GM10266 (cell line): ENCODE results near the gene MYO10.

ENCODE experiments used
- DNase-seq: peaks from one replicate; pipeline ENCODE4 v3.0.0; 2012; ENCODE audit errors: extremely low spot score
- CTCF ChIP-seq: IDR thresholded peaks from 2 replicates; pipeline ENCODE4 v1.5.1; 2012; ENCODE audit warnings: mild to moderate bottlenecking, low read depth; ENCODE audit not compliant: control insufficient read depth, insufficient read depth; ENCODE audit errors: missing control alignments

MYO10 gene

GRCh38 chr5:16961131-16961530 is 25.0 kb upstream of the MYO10 start:
- no peak for TF ChIP-seq CTCF
- DNase-seq = no peak

- no peak for TF ChIP-seq CTCF
- DNase-seq = no peak
These were observed 21.5 kb upstream of the MYO10 start for GRCh38 chr5:16957304-16958196.

- DNase-seq = no peak
- no peak for TF ChIP-seq CTCF
These were observed 17.6 kb upstream of the MYO10 start for GRCh38 chr5:16953729-16954128.

DNA sequence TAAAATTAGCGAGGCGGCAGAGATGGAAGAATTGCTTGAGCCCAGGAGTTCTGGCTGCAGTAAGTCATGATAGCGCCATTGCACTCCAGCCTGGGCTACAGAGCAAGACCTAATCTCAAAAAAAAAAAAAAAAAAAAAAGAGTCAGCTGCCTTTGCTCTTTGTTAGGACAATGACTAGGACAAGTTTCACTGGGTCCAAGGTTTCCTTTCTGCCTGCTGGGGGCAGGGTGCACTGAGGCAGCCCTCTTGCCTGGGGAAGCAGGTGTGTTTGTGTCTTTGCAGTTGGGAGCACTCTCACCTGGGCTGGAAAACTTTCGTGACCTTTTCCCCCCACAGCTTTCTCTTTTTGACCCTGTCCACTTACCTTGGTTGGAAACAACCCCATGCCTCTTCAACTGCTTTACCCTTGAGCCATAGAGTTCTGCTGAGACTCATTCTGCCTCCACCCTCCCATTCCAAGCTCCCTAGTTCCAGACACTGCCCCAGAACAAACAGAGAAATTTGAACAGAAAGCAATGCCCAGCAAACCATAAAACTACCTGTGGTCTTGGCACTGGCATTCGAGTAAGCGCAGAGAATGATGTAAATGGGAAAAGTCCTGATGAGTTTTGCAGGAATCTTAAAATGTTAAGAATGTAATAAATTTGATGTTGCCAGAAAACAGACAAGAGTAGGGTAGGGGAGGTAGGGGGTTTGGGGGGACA is 17.0 kb upstream of the MYO10 start:
- no peak for DNase-seq
- TF ChIP-seq CTCF = no peak

- TF ChIP-seq CTCF = no peak
- DNase-seq = no peak
These were observed 10.6 kb upstream of the MYO10 start for GRCh38 chr5:16946725-16947124.

DNA sequence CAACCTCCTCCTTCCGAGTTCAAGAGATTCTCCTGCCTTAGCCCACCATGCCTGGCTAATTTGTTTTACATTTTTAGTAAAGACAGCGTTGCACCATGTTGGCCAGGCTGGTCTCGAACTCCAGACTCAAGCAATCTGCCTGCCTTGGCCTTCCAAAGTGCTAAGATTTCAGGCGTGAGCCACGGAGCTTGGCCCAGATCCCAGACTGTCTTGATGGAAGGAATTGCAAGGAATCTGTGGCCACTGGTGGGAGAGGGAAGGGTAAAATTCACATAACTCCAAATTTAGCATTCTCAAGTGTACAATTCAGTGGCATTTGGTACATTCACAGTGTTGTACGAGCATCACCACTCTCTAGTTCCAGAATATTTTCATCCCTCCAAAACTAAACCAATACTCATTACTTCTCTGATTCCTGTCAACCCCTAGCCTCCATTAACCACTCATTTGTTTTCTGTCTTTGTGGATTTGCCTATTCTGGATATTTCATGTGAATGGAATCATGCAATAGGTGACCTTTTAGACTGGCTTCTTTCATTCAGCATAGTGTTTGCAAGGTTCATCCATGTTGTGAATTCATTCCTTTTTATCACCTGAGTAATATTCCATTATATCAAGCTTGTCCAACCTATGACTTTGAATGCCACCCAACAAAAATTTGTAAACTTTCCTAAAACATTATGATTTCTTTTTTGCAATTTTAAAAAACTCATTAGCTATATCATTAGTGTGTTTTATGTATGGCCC is 8.9 kb upstream of the MYO10 start:
- no peak for TF ChIP-seq CTCF
- no peak for DNase-seq
